ENCODE data around the gene BTBD10. TPM values are rescaled to one million over a fixed set of nuclear protein-coding genes. Genes with fewer than 3 reads are reported as not detected.

Gene BTBD10
- 62.4 and 74.7 TPM in 2 replicates for total RNA-seq

DNA sequence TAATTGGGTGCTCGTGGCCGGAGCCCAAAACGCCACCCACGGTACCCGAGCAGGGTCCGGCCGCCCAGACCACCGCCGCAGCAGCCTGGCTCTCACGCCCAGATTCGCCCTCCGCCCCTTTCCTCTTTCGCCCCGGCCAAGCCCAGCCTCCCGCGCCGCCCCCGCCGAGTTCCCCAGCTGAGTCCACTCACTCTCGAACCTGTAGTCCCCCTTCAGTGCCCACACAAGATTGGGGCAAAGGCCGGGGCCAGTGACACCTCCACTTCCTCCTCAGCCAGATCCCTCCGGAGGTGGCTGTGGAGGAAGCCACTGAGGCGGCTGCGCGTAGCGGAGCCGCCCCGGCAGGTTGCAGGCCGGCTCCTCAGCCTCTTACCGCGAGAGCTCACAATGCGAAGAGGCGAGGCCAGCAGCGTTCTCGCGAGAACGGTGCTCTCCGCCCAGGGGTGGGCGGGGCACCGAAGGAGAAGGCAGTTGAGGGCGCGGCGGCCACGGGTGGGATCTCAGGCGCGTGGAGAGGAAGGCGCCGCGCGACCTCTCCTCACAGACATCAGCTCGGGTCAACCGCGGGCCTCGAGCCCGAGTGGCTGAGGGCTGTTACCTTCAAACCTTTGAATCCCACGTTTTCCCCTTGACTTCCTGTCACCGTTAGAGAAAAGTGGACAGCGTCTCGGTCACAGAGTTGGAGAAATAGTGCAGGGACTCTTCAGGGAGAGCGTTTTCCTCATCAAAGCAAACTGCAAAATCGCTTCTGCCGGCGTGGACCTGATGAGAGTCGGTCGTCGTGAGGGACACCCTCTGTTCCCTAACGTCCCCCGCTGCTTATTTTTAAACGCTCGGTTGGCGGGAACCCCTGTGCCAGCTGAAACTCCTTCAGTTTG, at the start of gene BTBD10:
TSS of gene BTBD10 (minus strand) at position 322 of the 878 bp plus-strand sequence. CDS start 18,098 bp downstream, outside the sequence.

GRCh38 chr11:13495929-13496328, 32.9 kb upstream of the BTBD10 start, which contains the start of gene PTH:
PTH (minus strand) TSS chr11:13495997; CDS start chr11:13492855, 3,142 bp downstream.

Other genes with a start within 250 kb of the BTBD10 start
- 68.6 and 102 TPM in 2 replicates for gene BMAL1, start 185.4 kb downstream of the BTBD10 start, total RNA-seq
- gene PTH, start 32.8 kb upstream of the BTBD10 start, total RNA-seq, result not detected in 2 replicates
- gene FAR1, start 205.4 kb upstream of the BTBD10 start, total RNA-seq, result 60.7 and 75.4 TPM in 2 replicates